GM23338 (cell line): ENCODE data around the gene TMEM219. TPM values are rescaled to one million over a fixed set of nuclear protein-coding genes. Genes with fewer than 3 reads are reported as not detected.

ENCODE experiments used
- ATAC-seq: fragments of 200-7000 bp; cut with Tn5 transposase; 3 replicates; pipeline ENCODE4 v1.9.1; 2020
- DNase-seq: peaks from one replicate; pipeline ENCODE4 v3.0.0-alpha.2; 2015; ENCODE audit warnings: low spot score
- H2AFZ ChIP-seq: fragments of 200-600 bp; sonication (generic); 2 replicates; pipeline ENCODE4 v1.8.0; 2016; ENCODE audit warnings: antibody characterized with exemption, mild to moderate bottlenecking, moderate library complexity
- H3F3A ChIP-seq: fragments of 200-600 bp; sonication (generic); replicated peaks from 2 replicates; pipeline ENCODE4 v1.8.0; 2017; ENCODE audit warnings: antibody characterized with exemption, mixed run types, low read depth
- H3K27ac ChIP-seq: fragments of 200-600 bp; sonication (generic); 2 replicates; pipeline ENCODE4 v1.6.1; 2016; ENCODE audit warnings: low read depth
- H3K27me3 ChIP-seq: fragments of 200-600 bp; sonication (generic); 2 replicates; pipeline ENCODE4 v1.8.0; 2016; ENCODE audit warnings: mild to moderate bottlenecking, mixed run types, moderate library complexity; ENCODE audit not compliant: insufficient read depth
- H3K36me3 ChIP-seq: fragments of 200-600 bp; sonication (generic); 2 replicates; pipeline ENCODE4 v1.8.0; 2016; ENCODE audit warnings: mild to moderate bottlenecking; ENCODE audit not compliant: insufficient read depth
- H3K4me1 ChIP-seq: fragments of 200-600 bp; sonication (generic); 2 replicates; pipeline ENCODE4 v1.8.0; 2016; ENCODE audit warnings: mild to moderate bottlenecking, moderate library complexity; ENCODE audit not compliant: insufficient read depth
- H3K4me2 ChIP-seq: fragments of 200-600 bp; sonication (generic); 2 replicates; pipeline ENCODE4 v1.7.1; 2017; ENCODE audit warnings: mixed run types
- H3K4me3 ChIP-seq: fragments of 200-600 bp; sonication (generic); 2 replicates; pipeline ENCODE4 v1.6.1; 2016; ENCODE audit warnings: mixed run types
- H3K79me2 ChIP-seq: fragments of 200-600 bp; sonication (generic); replicated peaks from 2 replicates; pipeline ENCODE4 v1.8.0; 2017; ENCODE audit warnings: mild to moderate bottlenecking; ENCODE audit not compliant: insufficient read depth
- H3K9me2 ChIP-seq: fragments of 200-600 bp; sonication (generic); 2 replicates; pipeline ENCODE4 v1.8.0; 2017; ENCODE audit not compliant: insufficient read depth
- H4K20me1 ChIP-seq: fragments of 200-600 bp; sonication (generic); replicated peaks from 2 replicates; pipeline ENCODE4 v1.8.0; 2017; ENCODE audit warnings: mild to moderate bottlenecking; ENCODE audit not compliant: insufficient read depth
- H3K27ac Mint-ChIP-seq: 2 replicates; pipeline ENCODE4 v1.8.0; 2020; ENCODE audit warnings: inconsistent platforms, mild to moderate bottlenecking, moderate library complexity, mixed read lengths
- H3K27me3 Mint-ChIP-seq: 3 replicates; pipeline ENCODE4 v1.8.0; 2022; ENCODE audit warnings: low read depth, mild to moderate bottlenecking, moderate library complexity, mixed read lengths, inconsistent platforms; ENCODE audit not compliant: insufficient read depth, poor library complexity
- H3K36me3 Mint-ChIP-seq: 3 replicates; pipeline ENCODE4 v1.8.0; 2021; ENCODE audit warnings: low read depth, mild to moderate bottlenecking, inconsistent platforms, moderate library complexity, mixed read lengths
- H3K4me1 Mint-ChIP-seq: 3 replicates; pipeline ENCODE4 v1.8.0; 2020; ENCODE audit warnings: mild to moderate bottlenecking, inconsistent platforms, mixed read lengths
- H3K4me3 Mint-ChIP-seq: 3 replicates; pipeline ENCODE4 v1.8.0; 2021; ENCODE audit warnings: moderate library complexity, mild to moderate bottlenecking, inconsistent platforms, mixed read lengths
- H3K9me3 Mint-ChIP-seq: 3 replicates; pipeline ENCODE4 v1.8.0; 2020; ENCODE audit warnings: moderate library complexity, mild to moderate bottlenecking, inconsistent platforms, mixed read lengths
- ETS1 ChIP-seq: IDR thresholded peaks from 2 replicates; pipeline ENCODE4 v1.6.1; 2016; ENCODE audit warnings: antibody characterized with exemption
- EZH2 ChIP-seq: fragments of 200-600 bp; sonication (generic); IDR thresholded peaks from one replicate; pipeline ENCODE4 v1.8.0; 2017; ENCODE audit warnings: antibody characterized with exemption, mild to moderate bottlenecking, low read depth; ENCODE audit not compliant: unreplicated experiment
- REST ChIP-seq: IDR thresholded peaks from one replicate; pipeline ENCODE4 v1.6.1; 2018; ENCODE audit warnings: antibody characterized with exemption; ENCODE audit not compliant: unreplicated experiment
- STAT1 ChIP-seq: IDR thresholded peaks from one replicate; pipeline ENCODE4 v1.6.1; 2016; ENCODE audit warnings: antibody characterized with exemption; ENCODE audit not compliant: unreplicated experiment
- polyA plus RNA-seq: library from polyadenylated mRNA; unstranded; fragments of >200 nt; fragmentation: Nextera tagmentation; extraction: Ambion mirVana; gene quantifications from 2 replicates; pipeline ENCODE4 v1.2.1, GENCODE V29; 2016
- total RNA-seq: library from RNA; depleted of rRNA; stranded (reverse); fragments of >200 nt; shearing (Covaris generic); gene quantifications from 2 replicates; pipeline ENCODE4 v1.2.3, GENCODE V29; 2014
- TF ChIP-seq, protein P1 (sequence below), 2 experiments: fragments of 200-600 bp in 1 of 2; sonication (generic) in 1 of 2; conservative IDR thresholded peaks; 2 replicates each; pipeline versions ENCODE4 v1.5.1 to v1.6.1; 2016 to 2017; ENCODE audit warnings: antibody characterized with exemption in 2 of 2, low read depth in 2 of 2, mild to moderate bottlenecking in 2 of 2, moderate library complexity in 1 of 2

The TMEM219 gene
- total and polyA plus RNA-seq, 2 experiments from 2014 or later = 50.0 to 82.3 TPM

GRCh38 chr16:30004811-30005242 lies 42.9 kb downstream of the TMEM219 start (continued):
- TF ChIP-seq ETS1 (no peak), EZH2 (no peak), REST (no peak), STAT1 (no peak)

GRCh38 chr16:30005341-30006094 lies 43.6 kb downstream of the TMEM219 start:
- H3K9me2 ChIP-seq = no peaks in the 10 kb centered on the region
- peaks cover 19% of the 10 kb centered on the region for H3K4me1 ChIP-seq
- peaks cover 29% of the 10 kb centered on the region for H3K27me3 Mint-ChIP-seq
- TF ChIP-seq, protein P1, sequence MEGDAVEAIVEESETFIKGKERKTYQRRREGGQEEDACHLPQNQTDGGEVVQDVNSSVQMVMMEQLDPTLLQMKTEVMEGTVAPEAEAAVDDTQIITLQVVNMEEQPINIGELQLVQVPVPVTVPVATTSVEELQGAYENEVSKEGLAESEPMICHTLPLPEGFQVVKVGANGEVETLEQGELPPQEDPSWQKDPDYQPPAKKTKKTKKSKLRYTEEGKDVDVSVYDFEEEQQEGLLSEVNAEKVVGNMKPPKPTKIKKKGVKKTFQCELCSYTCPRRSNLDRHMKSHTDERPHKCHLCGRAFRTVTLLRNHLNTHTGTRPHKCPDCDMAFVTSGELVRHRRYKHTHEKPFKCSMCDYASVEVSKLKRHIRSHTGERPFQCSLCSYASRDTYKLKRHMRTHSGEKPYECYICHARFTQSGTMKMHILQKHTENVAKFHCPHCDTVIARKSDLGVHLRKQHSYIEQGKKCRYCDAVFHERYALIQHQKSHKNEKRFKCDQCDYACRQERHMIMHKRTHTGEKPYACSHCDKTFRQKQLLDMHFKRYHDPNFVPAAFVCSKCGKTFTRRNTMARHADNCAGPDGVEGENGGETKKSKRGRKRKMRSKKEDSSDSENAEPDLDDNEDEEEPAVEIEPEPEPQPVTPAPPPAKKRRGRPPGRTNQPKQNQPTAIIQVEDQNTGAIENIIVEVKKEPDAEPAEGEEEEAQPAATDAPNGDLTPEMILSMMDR (conservative IDR thresholded peaks at IDR 0.05; ENCODE audit: low read depth in 2 of 2) = peak; percentile 61 to 80
- no peak for TF ChIP-seq ETS1
- ATAC-seq (peak; percentile 14), DNase-seq (peak; percentile 79)
- H4K20me1 ChIP-seq = 0 out of 2 replicates have a peak, but pooled peaks cover 1% of the 10 kb centered on the region
- H3K4me2 ChIP-seq = no peak overlapping the region
- peaks cover 16% of the 10 kb centered on the region for H3K27me3 ChIP-seq
- H3K27ac Mint-ChIP-seq = no peak overlapping the region
- H3F3A ChIP-seq = no peaks in the 10 kb centered on the region
- no peak overlapping the region for H3K27ac ChIP-seq
- no peak overlapping the region for H3K4me3 Mint-ChIP-seq
- H3K36me3 ChIP-seq = no peaks in the 10 kb centered on the region
- H2AFZ ChIP-seq = no peak overlapping the region
- no peak overlapping the region for H3K4me3 ChIP-seq
- peaks cover 13% of the 10 kb centered on the region; the same call in 2 of the 3 replicates for H3K36me3 Mint-ChIP-seq
- H3K9me3 Mint-ChIP-seq = no peaks in the 10 kb centered on the region
- H3K4me1 Mint-ChIP-seq = peaks cover 45% of the 10 kb centered on the region
- no peaks in the 10 kb centered on the region for H3K79me2 ChIP-seq
